ENCODE results near the gene GID4. TPM values are rescaled to one million over a fixed set of nuclear protein-coding genes. Genes with fewer than 3 reads are reported as not detected.
A peak's percentile ranks its signal among the peaks of the same experiment; 100 is the strongest.

Gene GID4
- total RNA-seq, 2 donors from 2014 or later, result 4.7 to 7.0 TPM

GRCh38 chr17:18087610-18088491 is 48.6 kb downstream of the GID4 start, which contains the start of gene DRG2:
TSS of gene DRG2 (plus strand) at chr17:18087948. CDS start at chr17:18088024, 76 bp downstream.
- peak; percentile 88 to 93 for DNase-seq
- peak; percentile 96 for ATAC-seq
- intact Hi-C loops (cut with DNase I, micrococcal nuclease), result no loop called here

GRCh38 chr17:18089613-18090012 is 50.4 kb downstream of the GID4 start:
- intact Hi-C loops (cut with DNase I, micrococcal nuclease), result no loop called here
- no peak for DNase-seq
- ATAC-seq, result no peak

GRCh38 chr17:18093616-18094408 is 54.6 kb downstream of the GID4 start:
- peak in 1 of 2 donors; percentile 26 for DNase-seq
- intact Hi-C loops (cut with DNase I, micrococcal nuclease), result no loop called here
- ATAC-seq, result peak; percentile 58

GRCh38 chr17:18094409-18094807 is 55.2 kb downstream of the GID4 start:
- ATAC-seq, result no peak
- intact Hi-C loops (cut with DNase I, micrococcal nuclease), result no loop called here
- no peak for DNase-seq

- DNase-seq (no peak), ATAC-seq (no peak)
- intact Hi-C loops (cut with DNase I, micrococcal nuclease), result no loop called here
These were observed 60.3 kb downstream of the GID4 start for GRCh38 chr17:18099516-18099915.

GRCh38 chr17:18100616-18101015 is 61.4 kb downstream of the GID4 start:
- DNase-seq (no peak), ATAC-seq (no peak)
- intact Hi-C loops (cut with DNase I, micrococcal nuclease), result no loop called here

- DNase-seq (no peak), ATAC-seq (no peak)
- intact Hi-C loops (cut with DNase I, micrococcal nuclease), result no loop called here
These were observed 62.6 kb downstream of the GID4 start for GRCh38 chr17:18101828-18102227.

- DNase-seq (no peak), ATAC-seq (no peak)
- intact Hi-C loops (cut with DNase I, micrococcal nuclease), result no loop called here
These were observed 63.4 kb downstream of the GID4 start for GRCh38 chr17:18102640-18103039.

- DNase-seq (no peak), ATAC-seq (no peak)
- intact Hi-C loops (cut with DNase I, micrococcal nuclease), result no loop called here
These were observed 65.8 kb downstream of the GID4 start for GRCh38 chr17:18105027-18105426.

GRCh38 chr17:18105595-18105994 is 66.4 kb downstream of the GID4 start:
- ATAC-seq, result no peak
- no peak for DNase-seq
- intact Hi-C loops (cut with DNase I, micrococcal nuclease), result no loop called here

- DNase-seq (no peak), ATAC-seq (no peak)
- intact Hi-C loops (cut with DNase I, micrococcal nuclease), result no loop called here
These were observed 67.0 kb downstream of the GID4 start for GRCh38 chr17:18106211-18106610.

GRCh38 chr17:18107061-18107790 is 68.0 kb downstream of the GID4 start:
- no peak for ATAC-seq
- intact Hi-C loops (cut with DNase I, micrococcal nuclease), result no loop called here
- no peak for DNase-seq

GRCh38 chr17:18107971-18108370 is 68.8 kb downstream of the GID4 start:
- peak; percentile 11 for ATAC-seq
- DNase-seq, result no peak
- intact Hi-C loops (cut with DNase I, micrococcal nuclease), result no loop called here

GRCh38 chr17:18108401-18109312 is 69.4 kb downstream of the GID4 start, which contains the start of gene MYO15A:
TSS of gene MYO15A (plus strand) at chr17:18108756. CDS start at chr17:18118801, 10,045 bp downstream.
- no peak for DNase-seq
- peak; percentile 13 for ATAC-seq
- intact Hi-C loops (cut with DNase I, micrococcal nuclease), result no loop called here

GRCh38 chr17:18109935-18110485 is 70.8 kb downstream of the GID4 start:
- ATAC-seq (no peak), DNase-seq (no peak)
- intact Hi-C loops (cut with DNase I, micrococcal nuclease), result no loop called here

- no peak for DNase-seq
- intact Hi-C loops (cut with DNase I, micrococcal nuclease), result no loop called here
- no peak for ATAC-seq
These were observed 71.5 kb downstream of the GID4 start for GRCh38 chr17:18110636-18111145.

GRCh38 chr17:18111330-18111971 is 72.2 kb downstream of the GID4 start:
- DNase-seq (no peak), ATAC-seq (no peak)
- intact Hi-C loops (cut with DNase I, micrococcal nuclease), result no loop called here
